ENCODE data around the gene FRAS1. TPM values are rescaled to one million over a fixed set of nuclear protein-coding genes. Genes with fewer than 3 reads are reported as not detected.

FRAS1 gene
- total RNA-seq, 4 donors from 2014 or later: 3.1 to 11.4 (median 6.7) TPM

DNA sequence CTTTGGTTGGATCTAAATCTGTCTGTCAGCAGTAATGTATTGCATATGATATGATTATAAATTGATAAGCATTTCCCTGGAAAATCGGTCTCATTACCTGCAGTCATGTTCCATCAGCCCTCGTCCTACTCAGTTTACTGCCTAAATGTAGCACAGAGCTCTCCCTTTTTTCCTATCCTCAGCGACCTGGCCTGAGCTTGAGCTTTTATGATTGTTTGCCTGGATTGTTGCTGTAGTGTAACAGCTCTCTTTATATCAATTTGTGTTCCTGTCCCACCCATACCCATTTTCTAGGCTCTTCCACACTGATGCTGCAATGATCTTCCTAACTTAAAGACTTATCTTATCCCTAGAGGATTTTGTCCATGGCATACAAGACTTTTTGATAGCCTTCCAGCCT lies 95.7 kb downstream of the FRAS1 start:
- DNase-seq: no peak
- no peak overlapping the region for H3K27ac ChIP-seq
- no peaks in the 10 kb centered on the region for H3K9me3 ChIP-seq
- no peak for TF ChIP-seq POLR2A (IDR thresholded peaks at IDR 0.05)
- TF ChIP-seq, protein P1, sequence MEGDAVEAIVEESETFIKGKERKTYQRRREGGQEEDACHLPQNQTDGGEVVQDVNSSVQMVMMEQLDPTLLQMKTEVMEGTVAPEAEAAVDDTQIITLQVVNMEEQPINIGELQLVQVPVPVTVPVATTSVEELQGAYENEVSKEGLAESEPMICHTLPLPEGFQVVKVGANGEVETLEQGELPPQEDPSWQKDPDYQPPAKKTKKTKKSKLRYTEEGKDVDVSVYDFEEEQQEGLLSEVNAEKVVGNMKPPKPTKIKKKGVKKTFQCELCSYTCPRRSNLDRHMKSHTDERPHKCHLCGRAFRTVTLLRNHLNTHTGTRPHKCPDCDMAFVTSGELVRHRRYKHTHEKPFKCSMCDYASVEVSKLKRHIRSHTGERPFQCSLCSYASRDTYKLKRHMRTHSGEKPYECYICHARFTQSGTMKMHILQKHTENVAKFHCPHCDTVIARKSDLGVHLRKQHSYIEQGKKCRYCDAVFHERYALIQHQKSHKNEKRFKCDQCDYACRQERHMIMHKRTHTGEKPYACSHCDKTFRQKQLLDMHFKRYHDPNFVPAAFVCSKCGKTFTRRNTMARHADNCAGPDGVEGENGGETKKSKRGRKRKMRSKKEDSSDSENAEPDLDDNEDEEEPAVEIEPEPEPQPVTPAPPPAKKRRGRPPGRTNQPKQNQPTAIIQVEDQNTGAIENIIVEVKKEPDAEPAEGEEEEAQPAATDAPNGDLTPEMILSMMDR (IDR thresholded peaks at IDR 0.05): no peak
- H3K27me3 ChIP-seq: no peaks in the 10 kb centered on the region
- H3K36me3 ChIP-seq: no peaks in the 10 kb centered on the region
- no peak overlapping the region for H3K4me3 ChIP-seq
- intact Hi-C loops (cut with DNase I): no loop called here
- 78 to 81% methylated on average over 3 of the region's 3 CpGs for WGBS, 2 donors
- no peaks in the 10 kb centered on the region for H3K4me1 ChIP-seq

DNA sequence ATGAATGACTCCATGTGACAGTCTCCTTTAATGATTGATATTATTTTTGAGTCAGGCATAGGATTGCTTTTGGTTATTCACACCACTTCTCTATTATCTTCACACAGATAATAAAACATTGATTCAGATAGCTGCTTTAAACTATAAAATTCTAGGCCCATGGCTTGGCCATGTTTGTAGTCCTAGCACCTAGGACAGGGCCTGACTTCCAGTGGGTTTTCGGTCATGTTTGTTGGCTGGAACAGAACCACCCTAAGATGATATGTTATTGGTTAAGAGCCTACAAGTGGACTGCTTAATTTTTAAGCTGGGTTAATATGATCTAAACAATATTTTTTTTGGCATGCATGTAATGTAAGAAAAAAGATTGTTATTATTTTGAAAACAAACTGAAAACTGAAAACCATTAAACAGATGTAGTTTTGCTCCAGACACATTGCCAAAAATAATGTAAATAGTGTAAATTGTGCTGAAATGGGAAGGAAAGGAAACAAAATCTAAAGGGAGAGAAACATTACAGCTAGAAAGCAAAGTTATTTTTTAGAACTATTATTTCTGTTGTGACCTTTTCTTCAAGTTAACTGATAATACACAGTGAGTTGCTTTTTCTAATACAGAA lies 98.0 kb downstream of the FRAS1 start:
- Histone ChIP-seq H3K9me3 (no peaks in the 10 kb centered on the region), H3K27ac (no peak overlapping the region), H3K27me3 (no peaks in the 10 kb centered on the region), H3K4me3 (no peak overlapping the region), H3K36me3 (no peaks in the 10 kb centered on the region), H3K4me1 (no peaks in the 10 kb centered on the region)
- DNase-seq: no peak
- WGBS, 2 donors: 80 to 90% methylated on average over 1 of the region's 1 CpG
- intact Hi-C loops (cut with DNase I): no loop called here
- TF ChIP-seq, protein P1 (IDR thresholded peaks at IDR 0.05): no peak
- TF ChIP-seq POLR2A (IDR thresholded peaks at IDR 0.05): no peak

DNA sequence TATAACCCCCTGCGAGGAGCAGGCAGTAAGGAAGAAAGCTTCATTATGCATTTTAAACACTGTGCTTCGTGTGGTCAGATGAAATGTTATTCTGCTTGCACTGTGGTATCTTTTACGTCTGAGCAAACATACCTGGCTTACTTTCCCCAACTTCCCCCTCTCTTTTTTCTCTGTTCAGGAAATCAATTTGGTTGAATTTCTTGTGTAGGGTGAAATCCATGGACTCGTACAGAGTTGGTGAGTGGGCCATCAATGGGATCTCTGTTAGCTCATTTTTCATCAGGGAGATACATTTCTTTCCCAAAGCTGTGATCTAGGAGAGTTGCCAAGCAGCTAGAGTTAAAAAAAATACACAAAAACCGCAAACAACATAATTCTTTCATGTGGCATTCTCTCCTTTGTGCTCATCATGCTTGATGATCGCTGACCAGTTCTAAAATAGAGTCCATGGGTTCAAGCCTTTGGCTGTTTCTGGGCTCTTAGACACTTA lies 98.5 kb downstream of the FRAS1 start:
- H3K9me3 ChIP-seq: no peaks in the 10 kb centered on the region
- 40 to 67% methylated on average over 6 of the region's 6 CpGs for WGBS, 2 donors
- H3K4me3 ChIP-seq: no peak overlapping the region
- TF ChIP-seq, protein P1 (IDR thresholded peaks at IDR 0.05): no peak
- TF ChIP-seq POLR2A (IDR thresholded peaks at IDR 0.05): no peak
- no peaks in the 10 kb centered on the region for H3K27me3 ChIP-seq
- H3K4me1 ChIP-seq: no peaks in the 10 kb centered on the region
- DNase-seq: no peak
- H3K27ac ChIP-seq: no peak overlapping the region
- H3K36me3 ChIP-seq: no peaks in the 10 kb centered on the region
- intact Hi-C loops (cut with DNase I): no loop called here

DNA sequence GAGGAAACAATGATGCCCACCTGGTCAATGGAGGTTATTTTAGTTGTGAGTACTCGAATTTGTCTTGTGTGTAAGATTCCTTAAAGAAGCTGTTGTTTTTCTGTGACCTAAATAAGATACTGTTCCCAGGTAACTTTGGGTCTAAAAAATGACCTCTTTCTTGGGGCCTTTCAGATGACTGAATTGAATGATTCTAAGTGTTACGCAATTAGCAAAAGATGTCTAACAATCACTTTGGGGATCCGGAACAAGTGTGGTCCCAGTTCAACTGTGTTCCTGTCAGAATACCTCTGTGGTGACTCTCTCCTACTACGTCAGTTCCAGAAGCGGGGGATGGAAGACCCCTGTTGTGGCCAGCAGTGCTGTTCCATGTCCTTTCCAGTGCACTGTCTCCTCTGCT lies 99.4 kb downstream of the FRAS1 start:
- H3K27me3 ChIP-seq: no peaks in the 10 kb centered on the region
- H3K36me3 ChIP-seq: no peaks in the 10 kb centered on the region
- DNase-seq: no peak
- intact Hi-C loops (cut with DNase I): no loop called here
- H3K4me3 ChIP-seq: no peak overlapping the region
- H3K4me1 ChIP-seq: no peaks in the 10 kb centered on the region
- WGBS, 2 donors: 88 to 91% methylated on average over 5 of the region's 5 CpGs
- H3K9me3 ChIP-seq: no peaks in the 10 kb centered on the region
- H3K27ac ChIP-seq: no peak overlapping the region
- TF ChIP-seq POLR2A (IDR thresholded peaks at IDR 0.05): no peak
- TF ChIP-seq, protein P1 (IDR thresholded peaks at IDR 0.05): no peak

DNA sequence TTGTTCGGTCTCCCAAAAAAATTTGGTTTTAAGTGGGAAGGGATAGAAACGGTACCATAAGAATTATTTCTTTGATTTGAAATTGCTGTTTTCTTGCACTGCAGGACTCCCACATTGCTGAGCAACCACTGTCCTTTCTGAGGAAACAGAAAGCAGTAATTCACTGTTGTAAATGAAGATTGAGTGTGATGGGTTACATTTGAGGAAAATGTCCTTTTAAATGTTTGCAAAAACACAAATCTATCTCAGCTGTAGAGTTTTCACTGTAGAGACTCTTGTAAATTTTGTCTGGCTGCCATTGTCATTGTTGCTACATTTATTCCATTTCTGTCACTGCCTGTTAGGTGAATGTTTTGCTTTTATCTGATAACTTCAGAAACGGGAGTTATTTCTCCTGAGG lies 105.2 kb downstream of the FRAS1 start:
- intact Hi-C loops (cut with DNase I): no loop called here
- Histone ChIP-seq H3K4me3 (no peak overlapping the region), H3K9me3 (no peaks in the 10 kb centered on the region), H3K27me3 (no peaks in the 10 kb centered on the region), H3K4me1 (peaks cover 0 to 6% (median 0%) of the 10 kb centered on the region in 3 donors), H3K27ac (no peak overlapping the region), H3K36me3 (no peaks in the 10 kb centered on the region)
- no peak for DNase-seq
- no peak for TF ChIP-seq POLR2A (IDR thresholded peaks at IDR 0.05)
- TF ChIP-seq, protein P1 (IDR thresholded peaks at IDR 0.05): no peak
- 55 to 63% methylated on average over 3 of the region's 3 CpGs for WGBS, 2 donors
